ENCODE results near the gene DYNLL1. TPM values are rescaled to one million over a fixed set of nuclear protein-coding genes. Genes with fewer than 3 reads are reported as not detected.

Gene DYNLL1
- total and polyA plus RNA-seq, 4 donors: 236 to 686 (median 275) TPM

GRCh38 chr12:120544691-120545090 lies 48.8 kb downstream of the DYNLL1 start:
- 82 to 84% methylated on average over 3 of the region's 3 CpGs for WGBS, 2 donors
- H3K27ac ChIP-seq (ENCODE audit: low read depth in 1 of 2, low read length in 2 of 2): no peak overlapping the region

GRCh38 chr12:120546050-120546386 lies 50.1 kb downstream of the DYNLL1 start:
- H3K27me3 ChIP-seq (ENCODE audit: control insufficient read depth in 1 of 2, insufficient read depth in 2 of 2, low read length in 1 of 2): no peaks in the 10 kb centered on the region
- ATAC-seq (ENCODE audit: low FRiP score): no peak
- H3K36me3 ChIP-seq (ENCODE audit: control insufficient read depth in 1 of 2, insufficient read depth in 2 of 2, low read length in 1 of 2): peaks cover 0 to 3% of the 10 kb centered on the region in 2 donors
- peaks cover 0 to 2% of the 10 kb centered on the region in 2 donors for H3K4me1 ChIP-seq (ENCODE audit: control insufficient read depth in 1 of 2, insufficient read depth in 2 of 2, low read length in 2 of 2)
- no peak for DNase-seq
- H3K27ac ChIP-seq (ENCODE audit: low read depth in 1 of 2, low read length in 2 of 2): no peak overlapping the region
- WGBS, 2 donors: 71 to 75% methylated on average over 3 of the region's 3 CpGs
- H3K4me3 ChIP-seq (ENCODE audit: low read length in 2 of 2): no peak overlapping the region
- H3K9me3 ChIP-seq (ENCODE audit: control insufficient read depth, low read length): no peaks in the 10 kb centered on the region
- intact Hi-C loops (cut with DNase I): no loop called here

More at GRCh38 chr12:120544691-120545090, 48.8 kb downstream of the DYNLL1 start:
- peaks cover 0 to 3% of the 10 kb centered on the region in 2 donors for H3K36me3 ChIP-seq (ENCODE audit: control insufficient read depth in 1 of 2, insufficient read depth in 2 of 2, low read length in 1 of 2)
- no peaks in the 10 kb centered on the region for H3K27me3 ChIP-seq (ENCODE audit: control insufficient read depth in 1 of 2, insufficient read depth in 2 of 2, low read length in 1 of 2)
- DNase-seq: no peak
- no peak overlapping the region for H3K4me3 ChIP-seq (ENCODE audit: low read length in 2 of 2)
- H3K4me1 ChIP-seq (ENCODE audit: control insufficient read depth in 1 of 2, insufficient read depth in 2 of 2, low read length in 2 of 2): peaks cover 0 to 2% of the 10 kb centered on the region in 2 donors
- ATAC-seq (ENCODE audit: low FRiP score): no peak
- no peaks in the 10 kb centered on the region for H3K9me3 ChIP-seq (ENCODE audit: control insufficient read depth, low read length)
- intact Hi-C loops (cut with DNase I): no loop called here

Other genes with a start within 250 kb of the DYNLL1 start
- gene PXN, start 230.4 kb upstream of the DYNLL1 start, total RNA-seq: 100 to 1,000 TPM; 111 to 138 TPM
- gene PXN, start 230.4 kb upstream of the DYNLL1 start, polyA plus RNA-seq: 10 to 100 TPM; 31.3 to 79.9 TPM
- gene RNU4-2, start 204.2 kb upstream of the DYNLL1 start, total RNA-seq: over 10,000 TPM; 15,052 to 24,410 TPM
- not detected for gene RNU4-2, start 204.2 kb upstream of the DYNLL1 start, polyA plus RNA-seq
- 1,000 to 10,000 TPM; 1,718 to 2,225 TPM for gene RNU4-1, start 202.9 kb upstream of the DYNLL1 start, total RNA-seq
- gene RNU4-1, start 202.9 kb upstream of the DYNLL1 start, polyA plus RNA-seq: not detected
- gene SIRT4, start 193.8 kb upstream of the DYNLL1 start, total RNA-seq: 1 to 10 TPM in 1 of 2 donors, under 1 TPM in 1; 0.39 to 1.6 TPM
- gene SIRT4, start 193.8 kb upstream of the DYNLL1 start, polyA plus RNA-seq: 1 to 10 TPM; 1.8 to 2.5 TPM
- gene PLA2G1B, start 168.3 kb upstream of the DYNLL1 start, total RNA-seq: 1 to 10 TPM in 1 of 2 donors, under 1 TPM in 1; 0.91 to 1.2 TPM
- 1 to 10 TPM; 2.0 to 3.9 TPM for gene PLA2G1B, start 168.3 kb upstream of the DYNLL1 start, polyA plus RNA-seq
- 1 to 10 TPM in 1 of 2 donors, under 1 TPM in 1; 0.32 to 1.3 TPM for gene MSI1, start 126.9 kb upstream of the DYNLL1 start, total RNA-seq
- gene MSI1, start 126.9 kb upstream of the DYNLL1 start, polyA plus RNA-seq: under 1 TPM in 1 of 2 donors, not detected in 1; 0.75 TPM
- 100 to 1,000 TPM; 176 to 246 TPM for gene COX6A1, start 58.0 kb upstream of the DYNLL1 start, total RNA-seq
- 100 to 1,000 TPM; 355 to 498 TPM for gene COX6A1, start 58.0 kb upstream of the DYNLL1 start, polyA plus RNA-seq
- 10 to 100 TPM; 13.0 to 14.1 TPM for gene TRIAP1, start 49.7 kb upstream of the DYNLL1 start, total RNA-seq
- 10 to 100 TPM; 19.7 to 43.1 TPM for gene TRIAP1, start 49.7 kb upstream of the DYNLL1 start, polyA plus RNA-seq
- 10 to 100 TPM; 22.1 to 24.5 TPM for gene GATC, start 49.7 kb upstream of the DYNLL1 start, total RNA-seq
- 10 to 100 TPM in 1 of 2 donors, 1 to 10 TPM in 1; 9.8 to 11.5 TPM for gene GATC, start 49.7 kb upstream of the DYNLL1 start, polyA plus RNA-seq
- 10 to 100 TPM; 91.2 to 96.6 TPM for gene SRSF9, start 26.4 kb upstream of the DYNLL1 start, total RNA-seq
- 10 to 100 TPM; 77.5 to 95.8 TPM for gene SRSF9, start 26.4 kb upstream of the DYNLL1 start, polyA plus RNA-seq
- 10 to 100 TPM; 12.0 to 18.3 TPM for gene COQ5, start 33.0 kb downstream of the DYNLL1 start, total RNA-seq
- 10 to 100 TPM; 25.0 to 26.0 TPM for gene COQ5, start 33.0 kb downstream of the DYNLL1 start, polyA plus RNA-seq
- 100 to 1,000 TPM; 184 to 200 TPM for gene RNF10, start 38.2 kb downstream of the DYNLL1 start, total RNA-seq
- 100 to 1,000 TPM in 1 of 2 donors, 10 to 100 TPM in 1; 74.0 to 156 TPM for gene RNF10, start 38.2 kb downstream of the DYNLL1 start, polyA plus RNA-seq
- 10 to 100 TPM; 18.2 to 26.0 TPM for gene POP5, start 85.3 kb downstream of the DYNLL1 start, total RNA-seq
- gene POP5, start 85.3 kb downstream of the DYNLL1 start, polyA plus RNA-seq: 10 to 100 TPM; 33.8 to 69.7 TPM
- 1 to 10 TPM; 1.7 to 3.0 TPM for gene CABP1, start 144.5 kb downstream of the DYNLL1 start, total RNA-seq
- gene CABP1, start 144.5 kb downstream of the DYNLL1 start, polyA plus RNA-seq: 1 to 10 TPM in 1 of 2 donors, not detected in 1; 1.7 TPM
- 10 to 100 TPM; 67.4 to 92.0 TPM for gene MLEC, start 191.0 kb downstream of the DYNLL1 start, total RNA-seq
- 10 to 100 TPM; 19.7 to 27.7 TPM for gene MLEC, start 191.0 kb downstream of the DYNLL1 start, polyA plus RNA-seq
- gene UNC119B, start 214.3 kb downstream of the DYNLL1 start, total RNA-seq: 10 to 100 TPM; 18.6 to 24.4 TPM
- gene UNC119B, start 214.3 kb downstream of the DYNLL1 start, polyA plus RNA-seq: 10 to 100 TPM; 13.6 to 15.9 TPM
- gene ACADS, start 229.7 kb downstream of the DYNLL1 start, total RNA-seq: 10 to 100 TPM; 11.3 to 15.6 TPM
- 10 to 100 TPM; 29.2 to 36.9 TPM for gene ACADS, start 229.7 kb downstream of the DYNLL1 start, polyA plus RNA-seq

Measured in aorta (tissue), 5 donors.